SK-N-SH (cell line): ENCODE data around the gene SPINK14. TPM values are rescaled to one million over a fixed set of nuclear protein-coding genes. Genes with fewer than 3 reads are reported as not detected.

Experiments
- CTCF ChIA-PET: fragments of 300-600, 350-600 bp; formaldehyde crosslinking; extraction: SDS; loops from one replicate; lab custom pipeline; 2021; lab: Yijun Ruan, JAX
- POLR2A ChIA-PET: fragments of 350-600 bp; sonication (Branson Sonifier 250); formaldehyde crosslinking; extraction: SDS; loops from one replicate; lab custom pipeline; 2020; ENCODE audit warnings: antibody characterized with exemption, inconsistent platforms; lab: Yijun Ruan, JAX
- DNase-seq: peaks from one replicate; pipeline ENCODE4 v3.0.0; 2012
- H2AFZ ChIP-seq: fragments of 200-600 bp; sonication (generic); 2 replicates; pipeline ENCODE4 v1.8.1; 2016; ENCODE audit warnings: antibody characterized with exemption, mild to moderate bottlenecking, low read depth
- H3F3A ChIP-seq: fragments of 200-600 bp; sonication (generic); replicated peaks from 2 replicates; pipeline ENCODE3; 2016; ENCODE audit warnings: antibody characterized with exemption, mild to moderate bottlenecking; ENCODE audit not compliant: insufficient read depth
- H3K27ac ChIP-seq, 2 experiments: fragments of 200-500 bp in 1 of 2; fragments of 200-600 bp in 1 of 2; sonication (Bioruptor generic) in 1 of 2; sonication (generic), shearing (Covaris generic) in 1 of 2; 2 replicates each; pipeline versions ENCODE4 v1.5.1 to v1.6.1; 2014 to 2016; ENCODE audit warnings: low read depth in 2 of 2, inconsistent platforms in 1 of 2, low read length in 1 of 2, mild to moderate bottlenecking in 1 of 2, mixed read lengths in 1 of 2
- H3K27me3 ChIP-seq: fragments of 200-600 bp; sonication (generic), shearing (Covaris generic); 2 replicates; pipeline ENCODE4 v1.6.1; 2016; ENCODE audit warnings: mixed run types; ENCODE audit not compliant: insufficient read depth
- H3K36me3 ChIP-seq, 2 experiments: fragments of 200-500 bp in 1 of 2; fragments of 200-600 bp in 1 of 2; sonication (Bioruptor generic) in 1 of 2; sonication (generic) in 1 of 2; replicated peaks in 1 of 2; 2 replicates each; pipeline versions ENCODE3 to v1.5.1; 2014 to 2016; ENCODE audit warnings: low read length in 1 of 2, mild to moderate bottlenecking in 1 of 2; ENCODE audit not compliant: insufficient read depth in 2 of 2, control insufficient read depth in 1 of 2
- H3K4me1 ChIP-seq, 2 experiments: fragments of 200-500 bp in 1 of 2; fragments of 200-600 bp in 1 of 2; sonication (Bioruptor generic) in 1 of 2; sonication (generic), shearing (Covaris generic) in 1 of 2; 2 replicates each; pipeline versions ENCODE4 v1.5.1 to v1.6.1; 2014 to 2016; ENCODE audit warnings: low read depth in 1 of 2, low read length in 1 of 2, mixed run types in 1 of 2; ENCODE audit not compliant: insufficient read depth in 2 of 2, control insufficient read depth in 1 of 2
- H3K4me2 ChIP-seq: fragments of 200-600 bp; sonication (generic), shearing (Covaris generic); 2 replicates; pipeline ENCODE4 v1.6.1; 2017; ENCODE audit warnings: mixed run types
- H3K4me3 ChIP-seq, 2 experiments: fragments of 200-500 bp in 1 of 2; fragments of 200-600 bp in 1 of 2; sonication (Bioruptor generic) in 1 of 2; sonication (generic), shearing (Covaris generic) in 1 of 2; 2 replicates each; pipeline versions ENCODE4 v1.5.1 to v1.8.1; 2014 to 2016; ENCODE audit warnings: low read depth in 2 of 2, inconsistent platforms in 1 of 2, low read length in 1 of 2, mild to moderate bottlenecking in 1 of 2, mixed read lengths in 1 of 2, moderate library complexity in 1 of 2
- H3K79me2 ChIP-seq: fragments of 200-600 bp; sonication (generic); 2 replicates; pipeline ENCODE4 v1.8.1; 2017; ENCODE audit warnings: mild to moderate bottlenecking; ENCODE audit not compliant: insufficient read depth
- H3K9ac ChIP-seq: fragments of 200-600 bp; sonication (generic); 2 replicates; pipeline ENCODE4 v1.6.1; 2017; ENCODE audit warnings: mixed run types
- H3K9me2 ChIP-seq: fragments of 200-600 bp; sonication (generic); 2 replicates; pipeline ENCODE4 v1.6.1; 2017; ENCODE audit warnings: mixed run types
- H3K9me3 ChIP-seq: fragments of 200-600 bp; sonication (generic); 2 replicates; pipeline ENCODE4 v1.6.1; 2017; ENCODE audit warnings: mixed run types, mild to moderate bottlenecking, moderate library complexity
- H4K20me1 ChIP-seq: fragments of 200-600 bp; sonication (generic); 2 replicates; pipeline ENCODE4 v1.6.1; 2017; ENCODE audit warnings: mild to moderate bottlenecking, mixed run types; ENCODE audit not compliant: insufficient read depth
- EP300 ChIP-seq, 2 experiments: IDR thresholded peaks; 2 replicates each; pipeline versions ENCODE4 v1.4.0 to v1.6.1; 2012; ENCODE audit warnings: borderline replicate concordance in 1 of 2, low read depth in 1 of 2, low read length in 1 of 2
- FOXJ3 ChIP-seq: sonication (generic); formaldehyde crosslinking; IDR thresholded peaks from 2 replicates; pipeline ENCODE4 v1.5.1; 2020; ENCODE audit warnings: mild to moderate bottlenecking, missing genetic modification reagents
- GABPA ChIP-seq: IDR thresholded peaks from 2 replicates; pipeline ENCODE4 v1.4.0; 2012; ENCODE audit warnings: low read depth, mild to moderate bottlenecking
- MXI1 ChIP-seq: IDR thresholded peaks from 2 replicates; pipeline ENCODE4 v1.6.1; 2012; ENCODE audit warnings: mild to moderate bottlenecking, low read depth, low read length, improper control_type of control experiment
- NRF1 ChIP-seq: IDR thresholded peaks from 2 replicates; pipeline ENCODE4 v1.6.1; 2012; ENCODE audit warnings: low read depth, mild to moderate bottlenecking, low read length
- POLR2AphosphoS5 ChIP-seq: IDR thresholded peaks from 2 replicates; pipeline ENCODE4 v1.6.1; 2012; ENCODE audit warnings: low read depth, low read length
- RAD21 ChIP-seq: IDR thresholded peaks from 2 replicates; pipeline ENCODE4 v1.6.1; 2012; ENCODE audit warnings: mild to moderate bottlenecking, low read length
- RFX5 ChIP-seq: IDR thresholded peaks from 2 replicates; pipeline ENCODE4 v1.6.1; 2012; ENCODE audit warnings: mild to moderate bottlenecking, improper control_type of control experiment, low read length
- TAF1 ChIP-seq: IDR thresholded peaks from 2 replicates; pipeline ENCODE4 v1.6.1; 2012; ENCODE audit warnings: low read depth, mild to moderate bottlenecking, low read length, moderate library complexity, borderline replicate concordance
- TCF12 ChIP-seq: IDR thresholded peaks from 2 replicates; pipeline ENCODE4 v1.4.0; 2012
- YY1 ChIP-seq: IDR thresholded peaks from 2 replicates; pipeline ENCODE4 v1.4.0; 2012; ENCODE audit warnings: low read depth, mild to moderate bottlenecking
- WGBS: methylation state at CpG from one replicate; pipeline ENCODE4 v1.1.6; 2017; ENCODE audit warnings: low lambda C conversion rate; 5-methylcytosine and 5-hydroxymethylcytosine counted together
- polyA plus RNA-seq, 3 experiments: library from polyadenylated mRNA; depleted of rRNA; stranded (reverse); fragments of >200 nt; gene quantifications; 2 replicates each; pipeline ENCODE4 v1.2.3, GENCODE V29; 2012
- TF ChIP-seq, protein P1 (sequence below): IDR thresholded peaks from 2 replicates; pipeline ENCODE4 v1.6.1; 2012; ENCODE audit warnings: mild to moderate bottlenecking, low read depth, low read length, moderate library complexity
- TF ChIP-seq, protein P2 (sequence below): IDR thresholded peaks from 2 replicates; pipeline ENCODE4; 2012
- TF ChIP-seq, protein P3 (sequence below): fragments of 150-350 bp; IDR thresholded peaks from 2 replicates; pipeline ENCODE4 v1.6.1; 2017; ENCODE audit warnings: antibody characterized with exemption, low read length, low read depth, borderline replicate concordance
- TF ChIP-seq, protein P4 (sequence below): IDR thresholded peaks from 2 replicates; pipeline ENCODE4 v1.4.0; 2012; ENCODE audit warnings: low read depth, borderline replicate concordance

SPINK14 gene
- polyA plus RNA-seq, 1 of the 3 experiments (the other 2 are of a cell fraction), result not detected

DNA sequence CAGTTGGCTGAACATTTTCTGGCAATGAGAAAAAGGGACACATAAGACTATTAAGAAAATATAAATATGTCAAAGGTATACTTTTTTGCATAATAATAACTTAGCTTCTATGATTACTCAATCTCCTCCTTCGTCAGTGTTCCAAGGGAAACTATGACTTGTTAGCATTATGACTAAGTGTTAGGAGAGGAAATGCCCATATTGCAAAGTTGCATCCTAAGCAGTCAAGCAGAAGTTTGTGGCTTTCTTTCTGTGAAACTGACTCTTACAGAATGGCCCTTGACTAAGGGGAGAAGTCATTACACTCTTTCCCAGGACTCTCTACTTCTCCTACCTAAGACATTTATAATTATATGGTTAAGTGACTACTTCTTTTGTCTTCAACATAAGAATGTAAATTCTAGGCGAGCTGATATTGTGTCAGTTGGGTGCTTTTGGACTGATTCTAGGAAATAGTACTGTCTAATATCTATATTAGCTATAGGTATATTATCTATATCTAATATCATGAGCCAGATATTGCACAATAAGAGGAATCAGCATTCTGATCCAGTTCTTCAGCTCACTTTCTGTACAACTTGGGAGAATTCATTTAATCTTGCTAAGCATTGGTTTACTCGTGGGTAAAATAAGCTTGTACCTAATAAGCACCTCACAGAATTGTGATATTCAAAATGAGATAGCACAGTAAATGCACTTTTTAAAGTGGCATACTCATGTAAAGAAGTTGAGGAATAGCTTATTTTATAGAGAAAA lies 18.1 kb downstream of the SPINK14 start:
- Histone ChIP-seq H3K9ac (no peak overlapping the region), H3K36me3 (no peaks in the 10 kb centered on the region), H2AFZ (no peak overlapping the region), H3K4me1 (no peaks in the 10 kb centered on the region), H3K9me3 (no peaks in the 10 kb centered on the region), H3K27ac (no peak overlapping the region), H3K27me3 (no peaks in the 10 kb centered on the region), H4K20me1 (no peaks in the 10 kb centered on the region), H3K4me3 (no peak overlapping the region), H3K4me2 (no peak overlapping the region), H3K9me2 (no peaks in the 10 kb centered on the region; the same call in 1 of the 2 replicates), H3F3A (no peaks in the 10 kb centered on the region), H3K79me2 (no peaks in the 10 kb centered on the region)
- CTCF ChIA-PET, result interaction anchor here (0.8 to 1.4 kb wide), 2 partner anchors 9 to 544 kb away, joined by 4 to 11 read pairs; no protein-coding TSS in a partner anchor
- 37% methylated on average over 3 of the region's 3 CpGs for WGBS
- TF ChIP-seq, protein P1, sequence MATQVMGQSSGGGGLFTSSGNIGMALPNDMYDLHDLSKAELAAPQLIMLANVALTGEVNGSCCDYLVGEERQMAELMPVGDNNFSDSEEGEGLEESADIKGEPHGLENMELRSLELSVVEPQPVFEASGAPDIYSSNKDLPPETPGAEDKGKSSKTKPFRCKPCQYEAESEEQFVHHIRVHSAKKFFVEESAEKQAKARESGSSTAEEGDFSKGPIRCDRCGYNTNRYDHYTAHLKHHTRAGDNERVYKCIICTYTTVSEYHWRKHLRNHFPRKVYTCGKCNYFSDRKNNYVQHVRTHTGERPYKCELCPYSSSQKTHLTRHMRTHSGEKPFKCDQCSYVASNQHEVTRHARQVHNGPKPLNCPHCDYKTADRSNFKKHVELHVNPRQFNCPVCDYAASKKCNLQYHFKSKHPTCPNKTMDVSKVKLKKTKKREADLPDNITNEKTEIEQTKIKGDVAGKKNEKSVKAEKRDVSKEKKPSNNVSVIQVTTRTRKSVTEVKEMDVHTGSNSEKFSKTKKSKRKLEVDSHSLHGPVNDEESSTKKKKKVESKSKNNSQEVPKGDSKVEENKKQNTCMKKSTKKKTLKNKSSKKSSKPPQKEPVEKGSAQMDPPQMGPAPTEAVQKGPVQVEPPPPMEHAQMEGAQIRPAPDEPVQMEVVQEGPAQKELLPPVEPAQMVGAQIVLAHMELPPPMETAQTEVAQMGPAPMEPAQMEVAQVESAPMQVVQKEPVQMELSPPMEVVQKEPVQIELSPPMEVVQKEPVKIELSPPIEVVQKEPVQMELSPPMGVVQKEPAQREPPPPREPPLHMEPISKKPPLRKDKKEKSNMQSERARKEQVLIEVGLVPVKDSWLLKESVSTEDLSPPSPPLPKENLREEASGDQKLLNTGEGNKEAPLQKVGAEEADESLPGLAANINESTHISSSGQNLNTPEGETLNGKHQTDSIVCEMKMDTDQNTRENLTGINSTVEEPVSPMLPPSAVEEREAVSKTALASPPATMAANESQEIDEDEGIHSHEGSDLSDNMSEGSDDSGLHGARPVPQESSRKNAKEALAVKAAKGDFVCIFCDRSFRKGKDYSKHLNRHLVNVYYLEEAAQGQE, result no peak
- TF ChIP-seq POLR2AphosphoS5 (no peak), TAF1 (no peak), MXI1 (no peak), GABPA (no peak), NRF1 (no peak)
- TF ChIP-seq, protein P2, sequence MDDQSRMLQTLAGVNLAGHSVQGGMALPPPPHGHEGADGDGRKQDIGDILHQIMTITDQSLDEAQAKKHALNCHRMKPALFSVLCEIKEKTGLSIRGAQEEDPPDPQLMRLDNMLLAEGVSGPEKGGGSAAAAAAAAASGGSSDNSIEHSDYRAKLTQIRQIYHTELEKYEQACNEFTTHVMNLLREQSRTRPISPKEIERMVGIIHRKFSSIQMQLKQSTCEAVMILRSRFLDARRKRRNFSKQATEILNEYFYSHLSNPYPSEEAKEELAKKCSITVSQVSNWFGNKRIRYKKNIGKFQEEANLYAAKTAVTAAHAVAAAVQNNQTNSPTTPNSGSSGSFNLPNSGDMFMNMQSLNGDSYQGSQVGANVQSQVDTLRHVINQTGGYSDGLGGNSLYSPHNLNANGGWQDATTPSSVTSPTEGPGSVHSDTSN, result no peak
- TF ChIP-seq, protein P3, sequence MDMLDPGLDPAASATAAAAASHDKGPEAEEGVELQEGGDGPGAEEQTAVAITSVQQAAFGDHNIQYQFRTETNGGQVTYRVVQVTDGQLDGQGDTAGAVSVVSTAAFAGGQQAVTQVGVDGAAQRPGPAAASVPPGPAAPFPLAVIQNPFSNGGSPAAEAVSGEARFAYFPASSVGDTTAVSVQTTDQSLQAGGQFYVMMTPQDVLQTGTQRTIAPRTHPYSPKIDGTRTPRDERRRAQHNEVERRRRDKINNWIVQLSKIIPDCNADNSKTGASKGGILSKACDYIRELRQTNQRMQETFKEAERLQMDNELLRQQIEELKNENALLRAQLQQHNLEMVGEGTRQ, result no peak
- POLR2A ChIA-PET, result no interaction called here
- DNase-seq, result no peak

DNA sequence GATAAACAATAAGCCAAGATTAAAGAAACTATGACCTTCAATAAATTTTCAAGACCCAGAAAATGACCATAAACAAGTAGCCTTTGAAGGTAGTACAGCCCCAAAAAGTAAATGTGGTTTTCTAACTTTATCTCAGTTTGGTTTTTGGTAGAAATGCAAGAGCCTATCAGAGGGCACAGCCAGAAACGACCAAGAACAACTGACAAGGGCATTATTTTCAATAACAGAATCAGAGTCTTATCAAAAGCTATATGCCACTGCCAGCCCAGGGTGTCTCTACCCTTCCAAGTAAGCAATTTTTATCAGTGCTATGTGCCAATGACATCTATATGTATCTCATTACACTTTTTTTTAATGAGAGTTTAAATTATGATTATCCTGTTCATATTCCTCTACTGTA lies 22.7 kb downstream of the SPINK14 start:
- ChIA-PET CTCF (interaction anchor here (0.7 to 4.3 kb wide), 5 partner anchors 8 to 540 kb away, joined by 3 to 16 read pairs (median 3); partner anchors contain the start of gene SPINK6), POLR2A (no interaction called here)
- no peaks in the 10 kb centered on the region for H3K27me3 ChIP-seq
- no peak for DNase-seq
- H3K9me3 ChIP-seq, result no peaks in the 10 kb centered on the region
- no peak overlapping the region for H3K27ac ChIP-seq
- H3K4me3 ChIP-seq, result no peak overlapping the region
- no peaks in the 10 kb centered on the region for H3F3A ChIP-seq
- no peaks in the 10 kb centered on the region; the same call in 1 of the 2 replicates for H3K9me2 ChIP-seq
- H3K79me2 ChIP-seq, result no peaks in the 10 kb centered on the region
- WGBS, result 5% methylated on average over 1 of the region's 1 CpG
- no peak overlapping the region for H3K9ac ChIP-seq
- no peaks in the 10 kb centered on the region for H4K20me1 ChIP-seq
- no peaks in the 10 kb centered on the region for H3K36me3 ChIP-seq
- no peak overlapping the region for H2AFZ ChIP-seq
- H3K4me2 ChIP-seq, result no peak overlapping the region
- H3K4me1 ChIP-seq, result no peaks in the 10 kb centered on the region
- TF ChIP-seq, protein P4, sequence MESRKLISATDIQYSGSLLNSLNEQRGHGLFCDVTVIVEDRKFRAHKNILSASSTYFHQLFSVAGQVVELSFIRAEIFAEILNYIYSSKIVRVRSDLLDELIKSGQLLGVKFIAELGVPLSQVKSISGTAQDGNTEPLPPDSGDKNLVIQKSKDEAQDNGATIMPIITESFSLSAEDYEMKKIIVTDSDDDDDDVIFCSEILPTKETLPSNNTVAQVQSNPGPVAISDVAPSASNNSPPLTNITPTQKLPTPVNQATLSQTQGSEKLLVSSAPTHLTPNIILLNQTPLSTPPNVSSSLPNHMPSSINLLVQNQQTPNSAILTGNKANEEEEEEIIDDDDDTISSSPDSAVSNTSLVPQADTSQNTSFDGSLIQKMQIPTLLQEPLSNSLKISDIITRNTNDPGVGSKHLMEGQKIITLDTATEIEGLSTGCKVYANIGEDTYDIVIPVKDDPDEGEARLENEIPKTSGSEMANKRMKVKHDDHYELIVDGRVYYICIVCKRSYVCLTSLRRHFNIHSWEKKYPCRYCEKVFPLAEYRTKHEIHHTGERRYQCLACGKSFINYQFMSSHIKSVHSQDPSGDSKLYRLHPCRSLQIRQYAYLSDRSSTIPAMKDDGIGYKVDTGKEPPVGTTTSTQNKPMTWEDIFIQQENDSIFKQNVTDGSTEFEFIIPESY, result no peak
- TF ChIP-seq EP300 (IDR thresholded peaks at IDR 0.05; ENCODE audit: borderline replicate concordance in 1 of 2, low read depth in 1 of 2, low read length in 1 of 2) (no peak), NRF1 (no peak), FOXJ3 (no peak), RAD21 (no peak), YY1 (no peak), TCF12 (no peak), RFX5 (no peak)
- TF ChIP-seq, protein P3, result no peak
